Liver (tissue), 3 donors: ENCODE measurements around the gene TNFAIP8.

ENCODE experiments used
- EGR1 ChIP-seq, 2 donors: IDR thresholded peaks; 2 replicates each; pipeline ENCODE4 v1.6.1; 2016 to 2018; ENCODE audit warnings: antibody characterized with exemption in 2 of 2, low read depth in 2 of 2
- FOXA1 ChIP-seq: IDR thresholded peaks from 2 replicates; pipeline ENCODE4 v1.6.1; 2016; ENCODE audit warnings: antibody characterized with exemption
- TF ChIP-seq, protein P1 (sequence below): fragments of 150-350 bp; IDR thresholded peaks from 2 replicates; pipeline ENCODE4 v1.5.1; 2017; ENCODE audit warnings: improper control_type of control experiment, low read depth, low read length; ENCODE audit not compliant: missing input control
- TF ChIP-seq, protein P2 (sequence below): IDR thresholded peaks from 2 replicates; pipeline ENCODE4 v1.6.1; 2016; ENCODE audit warnings: antibody characterized with exemption, mild to moderate bottlenecking
- donor health status: healthy.
- donor health status: healthy.

DNA sequence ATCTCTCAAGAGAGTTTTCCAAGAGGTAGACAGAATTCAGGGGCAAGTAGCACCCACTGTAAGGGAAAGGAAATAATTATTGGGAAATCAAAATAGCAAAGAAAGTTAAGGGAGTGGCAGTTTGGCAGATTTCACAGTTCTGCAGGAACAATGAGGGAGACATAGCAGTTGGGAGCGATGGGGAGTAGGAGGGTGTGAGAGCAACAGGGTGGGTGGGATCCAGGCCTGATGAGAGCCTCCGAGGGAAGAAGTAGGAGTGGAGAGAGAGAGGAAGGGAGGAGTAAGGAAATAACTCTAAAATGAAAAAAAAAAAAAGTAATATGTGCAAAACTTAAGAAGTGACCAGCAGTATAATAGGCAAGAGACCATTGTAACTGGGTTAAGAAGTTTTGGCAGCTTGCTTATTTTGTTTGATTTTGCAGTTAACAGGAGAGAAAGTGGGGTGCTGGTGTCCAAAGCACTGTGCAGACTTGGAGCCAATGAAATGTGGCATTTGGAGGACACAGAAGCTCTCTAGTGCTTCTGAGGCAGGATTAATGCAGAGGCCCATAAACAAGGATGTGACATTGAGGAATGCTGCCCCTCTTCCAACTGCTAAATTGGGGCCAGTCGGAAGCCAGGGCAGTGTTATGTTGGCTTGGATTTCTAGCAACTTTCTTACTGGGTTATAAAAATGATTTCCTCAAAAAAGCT, 10.2 kb downstream of the TNFAIP8 start:
- TF ChIP-seq, protein P1, sequence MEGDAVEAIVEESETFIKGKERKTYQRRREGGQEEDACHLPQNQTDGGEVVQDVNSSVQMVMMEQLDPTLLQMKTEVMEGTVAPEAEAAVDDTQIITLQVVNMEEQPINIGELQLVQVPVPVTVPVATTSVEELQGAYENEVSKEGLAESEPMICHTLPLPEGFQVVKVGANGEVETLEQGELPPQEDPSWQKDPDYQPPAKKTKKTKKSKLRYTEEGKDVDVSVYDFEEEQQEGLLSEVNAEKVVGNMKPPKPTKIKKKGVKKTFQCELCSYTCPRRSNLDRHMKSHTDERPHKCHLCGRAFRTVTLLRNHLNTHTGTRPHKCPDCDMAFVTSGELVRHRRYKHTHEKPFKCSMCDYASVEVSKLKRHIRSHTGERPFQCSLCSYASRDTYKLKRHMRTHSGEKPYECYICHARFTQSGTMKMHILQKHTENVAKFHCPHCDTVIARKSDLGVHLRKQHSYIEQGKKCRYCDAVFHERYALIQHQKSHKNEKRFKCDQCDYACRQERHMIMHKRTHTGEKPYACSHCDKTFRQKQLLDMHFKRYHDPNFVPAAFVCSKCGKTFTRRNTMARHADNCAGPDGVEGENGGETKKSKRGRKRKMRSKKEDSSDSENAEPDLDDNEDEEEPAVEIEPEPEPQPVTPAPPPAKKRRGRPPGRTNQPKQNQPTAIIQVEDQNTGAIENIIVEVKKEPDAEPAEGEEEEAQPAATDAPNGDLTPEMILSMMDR: no peak
- TF ChIP-seq EGR1 (IDR thresholded peaks at IDR 0.05; ENCODE audit: low read depth in 2 of 2) (no peak), FOXA1 (no peak)
- TF ChIP-seq, protein P2, sequence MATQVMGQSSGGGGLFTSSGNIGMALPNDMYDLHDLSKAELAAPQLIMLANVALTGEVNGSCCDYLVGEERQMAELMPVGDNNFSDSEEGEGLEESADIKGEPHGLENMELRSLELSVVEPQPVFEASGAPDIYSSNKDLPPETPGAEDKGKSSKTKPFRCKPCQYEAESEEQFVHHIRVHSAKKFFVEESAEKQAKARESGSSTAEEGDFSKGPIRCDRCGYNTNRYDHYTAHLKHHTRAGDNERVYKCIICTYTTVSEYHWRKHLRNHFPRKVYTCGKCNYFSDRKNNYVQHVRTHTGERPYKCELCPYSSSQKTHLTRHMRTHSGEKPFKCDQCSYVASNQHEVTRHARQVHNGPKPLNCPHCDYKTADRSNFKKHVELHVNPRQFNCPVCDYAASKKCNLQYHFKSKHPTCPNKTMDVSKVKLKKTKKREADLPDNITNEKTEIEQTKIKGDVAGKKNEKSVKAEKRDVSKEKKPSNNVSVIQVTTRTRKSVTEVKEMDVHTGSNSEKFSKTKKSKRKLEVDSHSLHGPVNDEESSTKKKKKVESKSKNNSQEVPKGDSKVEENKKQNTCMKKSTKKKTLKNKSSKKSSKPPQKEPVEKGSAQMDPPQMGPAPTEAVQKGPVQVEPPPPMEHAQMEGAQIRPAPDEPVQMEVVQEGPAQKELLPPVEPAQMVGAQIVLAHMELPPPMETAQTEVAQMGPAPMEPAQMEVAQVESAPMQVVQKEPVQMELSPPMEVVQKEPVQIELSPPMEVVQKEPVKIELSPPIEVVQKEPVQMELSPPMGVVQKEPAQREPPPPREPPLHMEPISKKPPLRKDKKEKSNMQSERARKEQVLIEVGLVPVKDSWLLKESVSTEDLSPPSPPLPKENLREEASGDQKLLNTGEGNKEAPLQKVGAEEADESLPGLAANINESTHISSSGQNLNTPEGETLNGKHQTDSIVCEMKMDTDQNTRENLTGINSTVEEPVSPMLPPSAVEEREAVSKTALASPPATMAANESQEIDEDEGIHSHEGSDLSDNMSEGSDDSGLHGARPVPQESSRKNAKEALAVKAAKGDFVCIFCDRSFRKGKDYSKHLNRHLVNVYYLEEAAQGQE: no peak
